Activated CD4-positive, CD25-positive, alpha-beta regulatory T cell treated with anti-CD3 and anti-CD28 coated beads, Interleukin-2, amount 50 U/mL, for 16 hours (primary cell): ENCODE results near the gene CYP11A1.

Experiments
- DNase-seq: peaks from one replicate; pipeline ENCODE4 v3.0.0-alpha.2; 2020; ENCODE audit warnings: low read depth, low spot score

The CYP11A1 gene

GRCh38 chr15:74322558-74323180, 44.8 kb downstream of the CYP11A1 start:
- peak; percentile 25 for DNase-seq

DNA sequence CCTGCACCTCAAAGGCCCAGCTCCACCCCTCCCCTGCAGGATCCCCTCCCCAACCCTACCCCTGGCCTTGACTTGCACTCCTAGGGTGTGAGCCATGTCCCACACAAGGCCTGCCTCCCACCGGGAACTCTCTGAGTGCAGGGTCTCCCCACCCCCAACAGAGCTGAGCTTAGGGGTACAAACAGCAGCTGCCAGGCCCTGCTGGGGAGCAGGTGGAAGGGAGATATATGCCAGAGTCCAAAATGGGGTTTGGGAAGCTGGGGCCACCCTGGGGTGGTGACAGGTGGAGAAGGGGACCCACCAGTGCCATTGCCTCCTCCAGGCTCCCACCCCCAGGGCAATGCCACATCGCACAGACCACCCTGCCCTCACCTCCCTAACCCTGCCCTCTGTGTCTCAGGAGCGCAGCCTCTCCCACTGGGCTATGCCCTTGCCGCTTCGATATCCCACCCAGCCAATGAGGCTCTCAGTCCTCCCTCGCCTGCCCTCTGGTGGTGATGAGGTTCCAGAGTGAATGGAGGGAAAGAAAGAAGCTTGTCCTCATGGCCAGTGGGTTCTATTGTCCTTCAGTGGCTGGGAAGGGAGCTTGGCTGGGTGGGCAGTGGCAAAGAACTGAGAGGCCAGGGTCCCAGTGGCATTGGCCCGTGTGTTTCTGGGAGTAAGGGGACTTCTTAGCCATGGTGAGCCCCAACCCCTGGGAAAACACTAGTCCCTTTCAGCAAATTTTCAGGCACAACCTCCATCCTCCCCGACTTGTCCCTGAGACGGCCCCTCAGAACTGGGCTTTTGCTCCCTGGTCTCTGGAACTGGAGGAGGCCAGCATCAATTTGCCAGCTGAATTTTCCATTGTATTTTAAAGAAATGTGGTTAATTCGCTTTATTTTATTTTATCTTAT, 46.8 kb downstream of the CYP11A1 start:
- peak; percentile 4 for DNase-seq

DNA sequence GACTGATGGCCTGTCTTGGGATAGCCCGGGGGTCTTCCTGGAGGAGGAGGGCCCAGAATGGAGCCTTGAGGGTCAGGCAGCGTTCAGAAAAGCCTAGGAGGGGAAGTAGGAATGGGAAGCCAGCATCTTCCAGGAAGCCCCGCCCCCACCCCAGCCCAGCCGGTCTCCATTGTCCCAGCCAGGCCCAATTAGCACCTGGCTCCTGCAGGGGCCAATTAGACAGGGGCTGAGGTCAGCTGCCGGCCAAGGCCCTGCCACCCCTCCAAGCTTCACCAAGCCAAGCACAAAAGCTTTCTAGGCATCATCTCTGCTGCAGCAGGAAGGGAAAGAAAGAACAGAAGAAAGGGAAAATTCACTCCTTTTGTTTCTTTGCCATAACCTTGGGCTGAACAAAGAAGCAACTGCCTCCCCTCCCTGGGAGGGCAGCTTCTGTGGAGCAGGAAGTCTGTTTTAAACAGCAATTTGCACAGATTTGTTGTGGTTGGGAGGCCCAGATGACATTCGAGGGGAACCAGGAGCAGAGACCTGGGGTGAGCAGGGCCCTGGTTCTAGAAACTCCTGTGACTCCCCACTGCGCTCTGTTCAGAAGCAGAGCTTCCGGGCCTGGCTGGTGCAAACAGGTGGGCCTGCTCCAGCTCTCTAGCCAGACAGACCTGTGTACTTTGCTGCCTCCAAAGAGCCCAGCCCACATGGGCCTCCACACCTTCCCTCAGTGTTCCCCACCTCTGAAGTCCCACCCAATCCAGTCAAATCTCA, 47.7 kb downstream of the CYP11A1 start:
- DNase-seq: no peak

DNA sequence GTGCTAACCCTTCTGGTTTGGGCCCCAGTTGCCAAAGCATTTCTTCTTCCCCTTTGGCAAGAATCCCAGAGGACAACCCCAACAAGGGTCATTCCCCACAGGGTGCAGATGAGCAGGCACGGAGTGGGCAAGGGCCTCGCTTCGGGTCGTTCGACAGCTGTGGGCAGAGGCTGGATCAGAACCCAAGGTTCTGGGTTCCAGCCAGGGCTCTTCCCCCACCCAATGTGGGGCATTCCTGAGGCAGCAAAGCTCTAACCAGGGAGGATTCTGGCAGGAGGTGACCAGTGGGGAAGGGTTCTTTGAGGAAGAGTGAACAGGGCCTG, 48.3 kb downstream of the CYP11A1 start:
- no peak for DNase-seq

DNA sequence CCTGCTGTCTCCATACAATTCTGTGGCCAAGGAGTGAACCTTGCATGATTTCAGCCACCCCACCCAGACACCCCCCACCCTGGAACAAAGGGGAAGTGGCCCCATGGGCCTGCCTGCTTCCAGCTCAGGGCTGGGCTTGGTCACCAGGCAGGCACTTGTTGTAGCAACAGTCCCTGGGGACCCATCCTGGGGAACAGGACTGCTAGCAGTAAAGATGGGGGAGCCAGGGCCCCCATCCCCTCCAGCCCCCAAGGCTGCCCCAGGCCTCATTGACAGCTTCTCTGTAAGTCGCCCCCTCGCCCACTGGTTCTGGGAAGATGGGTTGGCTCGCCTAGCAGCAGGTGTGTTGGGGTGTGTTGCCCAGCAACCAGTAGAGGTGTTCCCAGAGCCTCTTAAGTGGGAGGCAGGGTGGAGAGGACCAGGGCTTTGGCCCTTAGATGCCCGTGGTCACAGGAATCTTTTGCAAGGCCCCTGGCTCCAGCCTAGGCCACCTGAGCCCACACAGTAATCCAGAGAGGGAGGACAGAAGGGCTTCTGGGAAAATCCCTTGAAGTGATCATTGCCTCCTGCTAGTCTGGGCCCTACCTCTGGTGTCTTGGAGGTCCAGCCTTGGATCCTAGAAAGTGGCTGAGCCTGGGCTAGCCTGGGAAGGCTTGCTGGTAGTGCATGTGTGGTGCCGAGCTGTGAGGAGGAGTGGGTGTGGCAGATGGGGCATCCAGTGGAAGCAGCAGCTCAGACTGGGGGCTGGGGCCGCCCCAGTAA, 48.9 kb downstream of the CYP11A1 start:
- DNase-seq: no peak

DNA sequence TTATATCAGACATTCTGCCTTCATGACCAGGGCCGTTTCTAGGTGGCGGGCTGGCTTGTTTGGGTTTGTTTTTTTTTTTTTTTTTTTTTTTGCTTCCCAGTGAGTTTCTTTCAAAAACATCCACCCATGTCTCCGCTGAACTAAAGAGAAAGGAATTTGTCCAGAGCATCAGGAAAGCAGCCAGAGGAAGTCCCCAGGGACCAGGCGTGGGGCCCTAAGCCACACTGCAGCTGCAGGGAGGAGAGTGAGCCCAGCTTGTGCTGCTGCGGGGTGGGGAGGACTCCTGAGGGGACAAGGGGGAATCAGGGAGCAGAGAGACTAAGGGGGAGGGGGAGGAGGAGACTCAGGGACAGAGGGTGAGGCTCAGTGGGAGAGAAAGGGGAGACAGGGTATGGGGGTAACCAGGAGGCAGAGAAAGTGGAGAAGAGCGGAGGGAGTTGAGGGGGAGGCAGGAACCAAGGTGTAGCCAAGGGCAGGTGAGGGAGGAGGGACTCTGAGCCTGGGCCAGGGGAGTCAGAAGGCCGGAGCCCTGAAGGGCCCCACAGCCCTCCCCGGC, 49.5 kb downstream of the CYP11A1 start:
- no peak for DNase-seq

- no peak for DNase-seq
These were observed 51.3 kb downstream of the CYP11A1 start for GRCh38 chr15:74316141-74316540.

DNA sequence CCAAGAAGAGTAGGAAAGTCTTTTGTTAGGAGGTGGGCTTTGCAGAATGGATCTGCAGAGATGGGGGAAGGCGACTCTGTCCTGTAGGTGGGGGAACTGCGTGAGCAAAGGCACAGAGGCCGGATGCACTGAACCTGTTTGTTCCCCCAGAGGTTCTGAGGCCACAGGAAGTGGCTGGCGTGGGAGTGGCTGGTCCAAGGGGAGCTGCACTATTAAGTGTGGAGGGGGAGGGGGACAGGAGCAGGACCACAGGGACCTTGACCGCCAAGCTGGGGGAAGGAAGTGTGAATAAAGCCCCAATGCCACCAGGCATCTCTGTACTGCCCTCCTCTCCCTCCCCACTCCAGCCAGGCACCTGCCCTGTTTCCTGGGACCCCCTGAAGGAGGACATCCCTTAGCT, 51.8 kb downstream of the CYP11A1 start:
- no peak for DNase-seq

- no peak for DNase-seq
These were observed 52.5 kb downstream of the CYP11A1 start for GRCh38 chr15:74314795-74315438.

- DNase-seq: no peak
These were observed 53.6 kb downstream of the CYP11A1 start for GRCh38 chr15:74313889-74314288.

GRCh38 chr15:74312445-74313007, 54.9 kb downstream of the CYP11A1 start:
- DNase-seq: no peak

DNA sequence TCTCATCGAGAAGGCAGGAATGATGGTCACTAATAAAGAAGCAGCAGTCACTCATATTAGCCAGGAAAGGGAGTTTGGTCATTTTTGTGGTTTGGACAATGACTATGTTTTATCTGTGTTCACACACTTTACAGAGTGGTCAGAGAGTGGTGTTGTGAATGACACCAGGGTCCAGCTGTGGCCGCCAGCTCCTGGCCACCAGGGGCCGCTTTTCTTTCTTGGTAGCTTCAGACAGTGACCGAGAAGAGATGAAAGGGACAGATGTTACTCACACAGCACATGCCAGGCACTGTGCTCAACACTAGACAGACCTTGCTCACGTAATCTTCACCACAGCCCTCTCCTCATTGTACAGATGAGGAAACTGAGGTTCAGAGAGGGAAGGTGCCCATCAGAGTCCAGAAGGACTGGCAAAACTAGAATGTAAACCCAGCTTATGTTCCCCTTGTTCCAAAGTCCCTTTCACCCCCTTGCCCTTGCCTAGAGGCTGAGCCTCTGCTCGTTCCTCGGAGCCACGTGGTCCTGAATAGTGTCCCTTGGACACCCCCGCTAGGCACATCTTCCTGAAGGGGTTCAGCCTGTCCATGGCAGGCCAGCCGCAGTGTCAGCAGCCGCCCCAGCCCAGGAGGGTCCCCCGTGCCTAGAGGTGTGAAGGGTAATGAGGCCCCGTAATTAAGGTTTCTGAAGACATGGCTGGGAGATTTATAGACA, 55.6 kb downstream of the CYP11A1 start:
- no peak for DNase-seq

- DNase-seq: no peak
These were observed 59.3 kb downstream of the CYP11A1 start for GRCh38 chr15:74307827-74308811.

- no peak for DNase-seq
These were observed 60.6 kb downstream of the CYP11A1 start for GRCh38 chr15:74306781-74307217.

GRCh38 chr15:74305687-74306086, 61.8 kb downstream of the CYP11A1 start:
- no peak for DNase-seq

DNA sequence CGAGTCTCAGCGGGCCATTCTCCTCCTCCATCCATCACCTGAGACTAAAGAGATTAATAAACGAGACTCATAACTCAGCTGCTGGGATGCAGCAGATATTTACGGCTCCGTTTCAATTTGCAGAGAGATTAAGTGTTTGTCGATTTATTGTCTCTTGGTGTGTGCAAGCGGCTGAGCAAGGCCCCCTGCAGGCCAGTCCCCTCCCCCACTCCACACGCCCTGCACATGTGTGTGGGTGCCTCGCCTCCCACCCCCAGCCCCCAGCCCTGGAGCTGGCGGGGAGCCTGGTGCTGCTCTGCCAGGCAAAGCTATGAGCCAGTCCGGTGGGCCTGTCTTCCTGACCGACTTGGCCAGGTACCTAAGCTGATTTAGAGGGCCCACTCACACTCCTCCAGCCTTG, 63.0 kb downstream of the CYP11A1 start:
- no peak for DNase-seq

- no peak for DNase-seq
These were observed 63.6 kb downstream of the CYP11A1 start for GRCh38 chr15:74303741-74304309.

GRCh38 chr15:74302821-74303359, 64.6 kb downstream of the CYP11A1 start:
- DNase-seq: no peak
